Measurements from ENCODE around the gene EPC1.
"Not testable (repeated sequence)": the region's sequence is repeated elsewhere in the genome, so short reads cannot be mapped to it uniquely, and the experiment has no call there.

Gene EPC1

DNA sequence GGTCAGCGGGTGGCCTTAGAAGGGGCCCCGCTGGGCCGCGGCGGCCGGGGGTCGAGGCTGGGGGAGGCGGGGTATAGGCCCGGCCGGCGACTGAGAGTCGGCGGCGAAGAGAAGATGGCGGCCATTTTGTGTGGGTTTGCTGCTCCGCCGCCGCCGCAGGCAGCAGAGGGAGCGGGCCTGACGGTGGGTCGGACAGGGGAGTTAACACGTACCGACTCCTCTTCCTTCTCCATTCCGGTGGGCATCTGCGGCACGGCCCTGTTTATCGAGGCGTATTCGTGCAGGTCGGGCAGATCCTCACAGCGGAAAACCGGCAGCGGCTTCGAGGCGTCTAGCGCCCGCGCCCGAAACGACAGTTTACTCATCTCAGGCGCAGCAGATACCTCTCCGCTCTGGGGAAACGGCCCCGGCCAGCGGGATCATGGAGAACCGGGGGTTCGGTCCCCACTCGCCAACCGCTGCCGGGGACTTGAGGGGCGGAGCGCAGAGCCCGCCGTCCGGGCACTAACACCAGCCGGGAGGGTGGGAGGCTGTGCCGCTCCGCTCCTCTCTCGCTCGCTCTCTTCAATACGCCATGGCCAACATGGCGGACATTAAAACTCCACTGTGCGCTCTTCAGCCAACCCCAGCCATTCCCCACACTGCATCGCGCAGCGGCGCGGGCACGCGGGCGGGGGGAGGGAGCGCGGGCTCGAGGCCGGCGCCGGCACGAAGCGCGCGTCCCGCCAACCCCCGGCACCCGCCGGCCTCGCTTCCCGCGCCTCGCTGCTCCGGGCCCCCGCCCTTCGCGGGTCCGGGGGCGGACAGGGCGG, at the start of gene EPC1:
TSS of gene EPC1 (minus strand) at position 608 of the 812 bp plus-strand sequence. CDS start at position 365, 243 bp downstream.
- H3K27ac ChIP-seq: peak within 1 kb of the TSS; percentile 98
- peak; percentile 88 for DNase-seq (ENCODE audit: low spot score)
- peak within 1 kb of the TSS; percentile 95 for H3K4me3 ChIP-seq
- no peak for TF ChIP-seq CTCF (IDR thresholded peaks at IDR 0.05)

- peak overlapping the region in 1 of 2 donors; percentile 47 for H3K27ac ChIP-seq
- no peak for TF ChIP-seq CTCF (IDR thresholded peaks at IDR 0.05)
- no peak for DNase-seq (ENCODE audit: low spot score)
Measured at GRCh38 chr10:32393911-32394310, 47.0 kb upstream of the EPC1 start.

GRCh38 chr10:32392284-32392683, 45.3 kb upstream of the EPC1 start:
- not testable (repeated sequence) for H3K27ac ChIP-seq; H3K4me3 ChIP-seq; DNase-seq (ENCODE audit: low spot score)

More at GRCh38 chr10:32393911-32394310, 47.0 kb upstream of the EPC1 start:
- no peak overlapping the region for H3K4me3 ChIP-seq

GRCh38 chr10:32390193-32390592, 43.2 kb upstream of the EPC1 start:
- no peak overlapping the region for H3K27ac ChIP-seq
- H3K4me3 ChIP-seq: no peak overlapping the region
- no peak for TF ChIP-seq CTCF (IDR thresholded peaks at IDR 0.05)
- DNase-seq (ENCODE audit: low spot score): no peak

GRCh38 chr10:32388258-32389027, 41.5 kb upstream of the EPC1 start:
- no peak overlapping the region for H3K4me3 ChIP-seq
- TF ChIP-seq CTCF (IDR thresholded peaks at IDR 0.05): no peak
- no peak for DNase-seq (ENCODE audit: low spot score)
- H3K27ac ChIP-seq: no peak overlapping the region

GRCh38 chr10:32386623-32387260, 39.8 kb upstream of the EPC1 start:
- DNase-seq (ENCODE audit: low spot score): no peak
- no peak overlapping the region for H3K27ac ChIP-seq
- H3K4me3 ChIP-seq: no peak overlapping the region
- no peak for TF ChIP-seq CTCF (IDR thresholded peaks at IDR 0.05)

GRCh38 chr10:32384171-32384570, 37.2 kb upstream of the EPC1 start:
- Histone ChIP-seq H3K4me3 (no peak overlapping the region), H3K27ac (no peak overlapping the region)
- no peak for DNase-seq (ENCODE audit: low spot score)
- no peak for TF ChIP-seq CTCF (IDR thresholded peaks at IDR 0.05)

Data from coronary artery (tissue), 2 donors.